Measurements from ENCODE around the gene NCKAP5. TPM values are rescaled to one million over a fixed set of nuclear protein-coding genes. Genes with fewer than 3 reads are reported as not detected.
A peak's percentile ranks its signal among the peaks of the same experiment; 100 is the strongest.

The NCKAP5 gene
- total and polyA plus RNA-seq, 2 of the 13 experiments (the other 11 are each of a cell fraction or from before 2014, with no cell fraction given): 0.01 TPM; not detected in 1

- no peak for TF ChIP-seq ETV5 (CRISPR knock-in tag; IDR thresholded peaks at IDR 0.05; ENCODE audit: borderline replicate concordance)
- peak; percentile 31; the same call in 1 of the 2 replicates for TF ChIP-seq ZNF501 (CRISPR knock-in tag; IDR thresholded peaks at IDR 0.05)
- TF ChIP-seq ARNT (IDR thresholded peaks at IDR 0.05): no peak
- TF ChIP-seq TCF12 (IDR thresholded peaks at IDR 0.05): no peak
- TF ChIP-seq TCF12 (CRISPR knock-in tag; IDR thresholded peaks at IDR 0.05): no peak
- TF ChIP-seq, protein P1, sequence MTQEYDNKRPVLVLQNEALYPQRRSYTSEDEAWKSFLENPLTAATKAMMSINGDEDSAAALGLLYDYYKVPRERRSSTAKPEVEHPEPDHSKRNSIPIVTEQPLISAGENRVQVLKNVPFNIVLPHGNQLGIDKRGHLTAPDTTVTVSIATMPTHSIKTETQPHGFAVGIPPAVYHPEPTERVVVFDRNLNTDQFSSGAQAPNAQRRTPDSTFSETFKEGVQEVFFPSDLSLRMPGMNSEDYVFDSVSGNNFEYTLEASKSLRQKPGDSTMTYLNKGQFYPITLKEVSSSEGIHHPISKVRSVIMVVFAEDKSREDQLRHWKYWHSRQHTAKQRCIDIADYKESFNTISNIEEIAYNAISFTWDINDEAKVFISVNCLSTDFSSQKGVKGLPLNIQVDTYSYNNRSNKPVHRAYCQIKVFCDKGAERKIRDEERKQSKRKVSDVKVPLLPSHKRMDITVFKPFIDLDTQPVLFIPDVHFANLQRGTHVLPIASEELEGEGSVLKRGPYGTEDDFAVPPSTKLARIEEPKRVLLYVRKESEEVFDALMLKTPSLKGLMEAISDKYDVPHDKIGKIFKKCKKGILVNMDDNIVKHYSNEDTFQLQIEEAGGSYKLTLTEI (CRISPR knock-in tag; conservative IDR thresholded peaks at IDR 0.05): no peak
- TF ChIP-seq, protein P2, sequence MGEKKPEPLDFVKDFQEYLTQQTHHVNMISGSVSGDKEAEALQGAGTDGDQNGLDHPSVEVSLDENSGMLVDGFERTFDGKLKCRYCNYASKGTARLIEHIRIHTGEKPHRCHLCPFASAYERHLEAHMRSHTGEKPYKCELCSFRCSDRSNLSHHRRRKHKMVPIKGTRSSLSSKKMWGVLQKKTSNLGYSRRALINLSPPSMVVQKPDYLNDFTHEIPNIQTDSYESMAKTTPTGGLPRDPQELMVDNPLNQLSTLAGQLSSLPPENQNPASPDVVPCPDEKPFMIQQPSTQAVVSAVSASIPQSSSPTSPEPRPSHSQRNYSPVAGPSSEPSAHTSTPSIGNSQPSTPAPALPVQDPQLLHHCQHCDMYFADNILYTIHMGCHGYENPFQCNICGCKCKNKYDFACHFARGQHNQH (CRISPR knock-in tag; IDR thresholded peaks at IDR 0.05): 0 out of 2 replicates have a peak, but pooled peaks have one; percentile 35
- TF ChIP-seq, protein P3, sequence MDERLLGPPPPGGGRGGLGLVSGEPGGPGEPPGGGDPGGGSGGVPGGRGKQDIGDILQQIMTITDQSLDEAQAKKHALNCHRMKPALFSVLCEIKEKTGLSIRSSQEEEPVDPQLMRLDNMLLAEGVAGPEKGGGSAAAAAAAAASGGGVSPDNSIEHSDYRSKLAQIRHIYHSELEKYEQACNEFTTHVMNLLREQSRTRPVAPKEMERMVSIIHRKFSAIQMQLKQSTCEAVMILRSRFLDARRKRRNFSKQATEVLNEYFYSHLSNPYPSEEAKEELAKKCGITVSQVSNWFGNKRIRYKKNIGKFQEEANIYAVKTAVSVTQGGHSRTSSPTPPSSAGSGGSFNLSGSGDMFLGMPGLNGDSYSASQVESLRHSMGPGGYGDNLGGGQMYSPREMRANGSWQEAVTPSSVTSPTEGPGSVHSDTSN (CRISPR knock-in tag; IDR thresholded peaks at IDR 0.05): no peak
- no peak for TF ChIP-seq NKX3-1 (CRISPR knock-in tag; IDR thresholded peaks at IDR 0.05)
- TF ChIP-seq ZKSCAN8 (CRISPR knock-in tag; IDR thresholded peaks at IDR 0.05; ENCODE audit: borderline replicate concordance): no peak
- peak; percentile 81 for TF ChIP-seq TEAD3 (CRISPR knock-in tag; optimal IDR thresholded peaks at IDR 0.05; ENCODE audit: borderline replicate concordance)
- no peak for TF ChIP-seq SAFB2 (CRISPR knock-in tag; IDR thresholded peaks at IDR 0.05; ENCODE audit: borderline replicate concordance, low read depth)
- TF ChIP-seq RFX3 (CRISPR knock-in tag; IDR thresholded peaks at IDR 0.05): no peak
- no peak for TF ChIP-seq JUN (CRISPR knock-in tag; IDR thresholded peaks at IDR 0.05)
- no peak for TF ChIP-seq PHF5A (CRISPR knock-in tag; IDR thresholded peaks at IDR 0.05; ENCODE audit: low read depth, unreplicated experiment)
These were observed 936.1 kb downstream of the NCKAP5 start (continued) for GRCh38 chr2:132632000-132632649.

All from HepG2 (cell line).